NCI-H69 (cell line): ENCODE measurements around the gene ADCY1.

Source experiments
- DNase-seq: peaks from one replicate; lab custom pipeline; 2025; lab: John Stamatoyannopoulos, UW

ADCY1 gene

DNA sequence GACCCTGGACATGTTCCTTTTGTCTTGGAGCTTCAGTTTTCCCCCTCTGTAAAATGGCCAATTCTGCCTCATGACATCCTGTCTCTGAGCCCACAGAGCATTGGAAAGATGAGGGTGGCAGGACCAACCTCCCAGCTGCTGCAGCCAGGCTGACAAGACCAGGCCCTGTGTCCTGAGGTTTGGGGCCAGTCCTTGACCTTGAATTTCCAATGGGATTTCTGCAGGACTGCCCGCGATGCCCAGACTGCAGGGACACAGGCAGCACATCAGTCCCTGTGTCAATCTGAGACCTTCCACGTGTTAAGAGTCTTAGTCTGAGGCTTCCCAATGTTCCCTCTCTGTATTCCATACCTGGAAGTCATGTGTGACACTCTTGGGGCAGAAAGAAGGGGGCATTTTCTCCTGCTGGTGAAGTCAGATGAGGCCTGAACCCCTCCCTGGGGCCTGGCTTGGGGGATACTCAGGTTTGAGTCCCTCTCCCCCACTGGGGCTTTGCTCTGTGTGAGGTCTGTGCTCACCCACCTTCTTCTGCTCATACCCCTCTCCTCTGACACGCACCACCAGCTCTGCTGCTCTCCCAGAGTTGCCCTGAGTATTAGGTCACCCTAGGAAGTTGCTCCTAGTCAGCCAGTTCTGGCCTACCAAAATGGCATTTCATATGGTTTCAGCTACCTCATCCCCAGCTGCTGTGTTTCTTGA is 79.2 kb downstream of the ADCY1 start:
- no peak for DNase-seq

DNA sequence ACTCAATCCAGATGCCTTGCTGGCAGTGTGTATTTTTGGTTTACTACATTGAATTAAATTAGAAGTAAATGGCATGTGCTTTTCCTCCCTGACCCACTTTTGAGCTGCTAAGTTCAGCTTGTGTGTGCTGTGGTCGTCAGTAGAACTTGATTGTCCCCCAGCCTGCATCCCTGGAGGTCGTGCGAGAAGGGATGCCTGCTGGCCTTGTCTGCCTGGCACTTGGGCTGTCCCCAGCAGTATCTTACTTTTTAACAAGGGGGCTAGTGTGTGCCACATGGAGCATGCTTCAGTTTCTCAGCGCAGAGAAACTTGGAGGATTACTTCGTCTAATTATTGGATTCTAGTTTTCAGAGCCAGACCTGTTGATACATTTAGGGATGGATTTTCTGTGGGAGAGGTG is 80.2 kb downstream of the ADCY1 start:
- DNase-seq: no peak

DNA sequence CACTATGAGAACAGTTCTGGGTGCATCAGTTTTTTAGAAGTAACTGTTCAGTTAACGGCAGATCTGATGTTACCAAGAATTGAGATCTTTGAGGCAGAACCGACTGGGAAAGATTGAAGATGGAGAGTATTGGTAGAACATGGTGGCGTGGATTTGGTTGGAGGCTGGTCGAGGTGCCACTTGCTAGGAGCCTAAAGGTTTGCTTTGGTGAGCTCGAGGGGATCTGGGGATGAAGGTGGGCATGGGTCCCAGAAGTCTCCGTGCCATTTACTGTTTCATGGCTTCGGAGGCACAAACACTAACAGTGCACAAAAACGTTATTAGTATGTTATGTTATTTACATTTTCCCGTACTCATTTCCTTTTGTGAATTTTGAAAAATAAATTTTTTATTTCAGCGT is 81.4 kb downstream of the ADCY1 start:
- no peak for DNase-seq

DNA sequence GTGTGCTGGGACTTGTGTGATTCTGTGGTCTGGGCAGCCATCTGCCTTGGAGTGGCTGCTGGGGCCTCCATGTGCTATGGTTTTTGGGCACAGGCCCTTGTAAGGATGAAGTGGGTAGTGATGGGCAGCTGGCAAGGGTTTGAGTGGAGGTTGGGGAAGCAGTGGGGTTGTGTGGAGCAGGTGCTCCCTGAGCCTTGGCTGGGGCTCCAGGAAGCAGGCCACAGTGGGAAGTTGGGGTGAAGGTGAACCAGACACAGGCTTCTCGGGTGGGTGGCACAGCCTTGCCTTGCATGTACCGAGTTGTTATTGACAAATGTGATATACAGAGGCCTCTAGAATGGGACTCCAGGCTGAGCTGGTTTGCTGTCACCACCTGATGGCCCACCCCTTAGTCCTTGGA is 82.3 kb downstream of the ADCY1 start:
- no peak for DNase-seq

DNA sequence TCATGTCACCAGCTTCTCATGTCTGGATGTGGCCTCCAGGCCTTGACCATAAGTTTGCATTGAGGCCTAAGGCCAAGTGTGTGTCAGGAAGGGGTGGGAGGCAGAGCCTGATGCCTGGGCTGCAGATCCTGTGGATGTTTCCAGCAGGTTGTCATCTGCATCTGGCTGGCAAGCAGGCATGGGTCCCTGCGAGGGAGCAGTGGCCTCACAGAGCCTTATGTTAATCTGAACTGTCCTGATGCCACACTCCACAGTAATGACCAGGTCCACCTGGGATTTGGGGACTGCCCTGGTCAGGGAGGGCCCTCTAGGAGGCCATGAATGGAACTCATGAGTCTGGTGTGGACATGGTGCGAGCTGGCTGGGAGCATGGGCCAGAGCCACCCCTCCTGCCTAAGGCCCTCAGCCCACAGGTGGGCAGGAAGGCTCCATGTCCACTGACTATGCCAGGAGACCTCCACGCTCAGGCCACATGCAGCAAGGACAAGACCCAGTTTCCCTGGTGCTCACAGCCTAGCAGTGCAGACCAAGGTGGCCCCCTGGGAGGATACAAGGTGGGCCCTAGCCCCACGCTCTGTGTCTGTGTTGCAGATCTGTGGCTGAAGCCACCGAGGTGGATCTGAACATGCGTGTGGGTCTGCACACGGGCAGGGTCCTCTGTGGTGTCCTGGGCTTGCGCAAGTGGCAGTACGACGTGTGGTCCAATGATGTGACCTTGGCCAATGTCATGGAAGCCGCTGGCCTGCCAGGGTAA is 83.1 kb downstream of the ADCY1 start:
- no peak for DNase-seq

DNA sequence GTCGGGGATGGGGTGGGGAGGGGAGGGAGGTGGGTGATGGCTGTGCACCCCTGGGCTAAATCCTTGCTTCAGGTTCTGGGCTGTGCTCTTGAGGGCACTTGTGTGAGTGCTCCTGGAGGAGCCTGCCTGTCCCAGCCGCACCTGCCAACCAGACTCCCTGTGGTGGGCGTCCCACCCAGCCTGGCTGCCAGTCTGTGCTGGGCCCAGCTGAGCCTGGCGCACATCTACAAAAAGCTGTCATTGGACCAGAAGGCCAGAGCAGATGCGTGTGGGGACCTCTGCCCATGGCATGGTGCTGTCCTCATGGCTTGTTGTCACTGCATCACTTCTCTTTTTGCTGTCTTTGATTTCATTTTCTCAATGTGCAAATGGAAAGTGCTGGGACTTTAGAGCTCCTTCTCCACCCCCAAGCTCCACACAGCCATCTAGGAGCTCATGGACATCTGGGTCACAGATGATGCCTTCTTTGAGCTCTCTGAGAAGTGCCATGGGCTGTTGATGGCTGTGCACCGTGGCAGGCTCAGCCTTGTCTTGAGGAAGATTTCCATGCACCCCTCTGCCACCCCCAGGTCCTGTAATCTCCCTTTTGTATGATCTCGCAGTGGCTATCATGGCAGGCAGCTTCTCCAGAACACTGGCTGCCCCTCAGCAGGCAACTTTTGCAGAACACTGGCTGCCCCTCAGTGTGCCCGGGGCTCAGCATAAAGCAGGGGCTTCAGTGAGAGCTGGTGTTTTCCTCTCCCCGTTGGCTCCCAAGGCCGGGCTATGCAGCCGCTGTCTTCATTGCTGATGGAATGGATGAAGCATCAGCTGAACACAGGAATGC is 83.9 kb downstream of the ADCY1 start:
- DNase-seq: no peak

DNA sequence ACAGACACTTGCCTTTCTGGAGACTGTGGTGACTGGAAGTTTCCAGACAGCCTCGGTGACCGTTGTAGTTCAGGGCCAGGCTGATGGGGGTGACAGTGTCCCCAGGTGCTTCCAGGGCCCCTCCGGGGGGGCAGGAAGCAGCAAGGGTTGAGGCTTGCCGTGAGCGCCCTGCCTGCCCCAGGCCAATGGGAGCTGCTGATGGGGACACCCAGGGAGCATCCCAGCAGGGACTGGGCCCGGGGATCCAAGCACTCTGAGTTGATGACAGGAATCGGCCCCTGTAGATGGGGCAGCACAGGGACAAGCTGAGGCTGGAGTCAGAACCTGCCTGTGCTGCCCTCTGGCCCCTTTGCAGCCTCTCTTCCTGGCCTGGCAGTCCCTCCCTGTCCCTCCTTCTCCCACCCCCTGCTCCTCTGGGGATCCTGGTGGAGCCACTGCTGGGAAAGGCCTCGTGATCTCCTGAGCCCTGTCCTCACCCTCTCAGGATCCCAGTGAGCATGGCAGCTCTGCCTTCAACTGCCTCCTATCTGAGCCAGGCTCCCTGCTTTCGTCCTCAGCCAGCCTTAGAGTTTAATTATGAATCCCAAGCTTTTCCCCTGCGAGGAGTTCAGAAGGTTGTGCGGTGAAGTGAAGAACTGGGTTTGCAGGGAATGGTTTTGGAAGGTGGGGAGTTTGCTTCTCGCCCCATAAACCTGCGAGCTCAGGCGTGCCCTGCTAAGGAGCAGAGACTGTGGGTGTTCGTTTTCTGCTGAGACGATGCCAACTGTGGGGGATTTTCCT is 84.7 kb downstream of the ADCY1 start:
- DNase-seq: no peak

DNA sequence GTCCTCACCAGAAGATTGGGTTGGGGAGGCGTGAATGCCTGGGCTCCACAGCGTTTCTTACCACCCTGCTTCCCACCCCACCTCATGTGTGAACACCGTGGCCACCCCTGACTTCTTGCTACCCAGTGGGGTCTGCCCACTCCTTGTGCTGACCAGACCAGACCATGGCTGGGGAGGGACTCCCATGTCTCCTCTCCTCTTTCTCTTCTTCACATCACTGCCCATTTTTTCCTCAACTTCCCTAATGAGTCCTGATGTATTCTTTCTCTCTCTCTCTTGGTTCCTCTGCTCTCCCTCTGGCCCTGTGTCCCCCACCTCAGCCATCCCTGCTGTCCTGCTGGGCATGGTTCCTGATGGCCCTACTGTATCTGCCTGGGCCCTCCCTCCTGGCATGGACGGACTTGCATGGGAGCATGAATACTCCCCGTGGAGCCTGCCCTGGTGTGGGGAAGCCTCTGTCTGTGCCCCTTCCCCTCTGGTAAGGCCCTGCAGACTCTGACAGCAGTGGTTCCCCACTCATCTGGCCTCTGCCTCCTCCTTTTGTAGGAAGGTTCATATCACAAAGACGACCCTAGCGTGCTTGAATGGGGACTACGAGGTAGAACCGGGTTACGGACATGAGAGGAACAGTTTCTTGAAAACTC is 85.5 kb downstream of the ADCY1 start:
- no peak for DNase-seq

DNA sequence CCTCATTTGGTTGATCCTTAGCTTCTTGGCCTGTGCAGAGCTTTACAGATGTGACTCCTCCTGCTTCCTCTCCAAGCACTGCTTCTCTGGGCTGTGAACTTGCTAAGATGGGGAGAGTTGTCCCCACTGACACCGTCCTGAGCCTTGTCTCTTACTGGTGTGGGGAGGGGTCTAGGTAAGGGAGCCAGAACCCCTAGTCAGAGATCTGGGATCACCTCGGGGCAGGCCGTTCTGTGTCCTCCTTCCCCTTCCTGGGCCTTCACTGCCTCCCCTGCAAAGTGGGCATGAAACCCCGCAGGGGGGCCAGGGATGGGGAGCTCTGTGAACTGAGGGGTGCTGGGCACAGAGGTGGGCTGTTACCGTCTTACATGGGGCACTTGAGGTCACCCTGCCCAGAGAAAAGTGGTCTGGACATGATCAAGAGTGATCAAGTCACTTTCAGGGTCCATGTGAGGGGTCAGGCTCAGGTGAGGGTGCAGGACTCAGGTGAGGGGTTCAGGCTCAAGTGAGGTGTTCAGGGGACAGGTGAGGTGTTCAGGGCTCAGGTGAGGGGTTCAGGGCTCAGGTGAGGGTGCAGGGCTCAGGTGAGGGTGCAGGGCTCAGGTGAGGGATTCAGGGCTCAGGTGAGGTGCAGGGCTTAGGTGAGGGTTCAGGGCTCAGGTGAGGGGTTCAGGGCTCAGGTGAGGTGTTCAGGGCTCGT is 86.2 kb downstream of the ADCY1 start:
- DNase-seq: no peak

DNA sequence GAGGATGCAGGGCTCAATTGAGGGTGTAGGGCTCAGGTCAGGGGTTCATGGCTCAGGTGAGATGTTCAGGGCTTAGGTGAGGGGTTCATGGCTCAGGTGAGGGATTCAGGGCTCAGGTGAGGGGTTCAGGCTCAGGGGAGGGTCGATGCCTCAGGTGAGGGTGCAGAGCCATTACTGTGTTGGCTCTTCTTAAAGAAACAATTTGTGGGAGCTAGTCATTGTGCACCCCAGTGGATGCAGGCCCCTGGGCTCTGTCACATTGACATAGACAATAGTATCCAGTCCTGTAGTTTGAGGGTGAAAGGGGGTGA is 86.7 kb downstream of the ADCY1 start:
- no peak for DNase-seq

DNA sequence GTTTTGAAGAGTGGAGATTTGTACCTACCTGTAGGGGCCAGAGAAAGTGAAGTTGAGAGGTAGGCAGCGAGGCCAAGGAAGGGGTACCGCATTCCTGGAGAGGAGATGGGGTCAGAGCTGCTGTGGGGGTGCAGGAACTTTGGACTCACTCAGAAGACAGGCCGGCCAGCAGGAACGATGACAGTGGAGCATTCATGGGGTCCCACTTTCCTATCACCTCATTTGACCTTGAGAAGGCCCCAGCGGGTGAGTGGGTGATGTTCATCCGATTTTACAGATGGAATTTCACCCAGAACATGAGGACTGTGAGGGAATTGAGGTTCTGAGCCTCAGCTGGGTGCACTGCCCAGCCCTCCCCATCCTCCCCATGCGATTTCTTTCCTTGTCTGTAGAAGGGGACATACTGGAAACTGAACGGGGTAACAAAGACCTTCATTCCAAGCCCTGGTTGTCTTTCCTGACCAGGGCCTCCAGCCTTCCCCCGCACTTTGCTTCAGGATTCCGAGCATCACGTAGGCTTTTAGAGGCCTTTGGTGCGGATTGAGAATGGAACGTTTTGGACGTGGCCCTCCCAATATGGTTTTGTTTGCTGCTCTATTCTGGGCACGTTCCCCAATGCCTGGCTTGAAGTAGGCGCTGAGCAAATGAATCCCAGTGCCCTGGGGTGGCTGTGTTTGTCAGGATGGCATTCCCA is 87.3 kb downstream of the ADCY1 start:
- DNase-seq: no peak

DNA sequence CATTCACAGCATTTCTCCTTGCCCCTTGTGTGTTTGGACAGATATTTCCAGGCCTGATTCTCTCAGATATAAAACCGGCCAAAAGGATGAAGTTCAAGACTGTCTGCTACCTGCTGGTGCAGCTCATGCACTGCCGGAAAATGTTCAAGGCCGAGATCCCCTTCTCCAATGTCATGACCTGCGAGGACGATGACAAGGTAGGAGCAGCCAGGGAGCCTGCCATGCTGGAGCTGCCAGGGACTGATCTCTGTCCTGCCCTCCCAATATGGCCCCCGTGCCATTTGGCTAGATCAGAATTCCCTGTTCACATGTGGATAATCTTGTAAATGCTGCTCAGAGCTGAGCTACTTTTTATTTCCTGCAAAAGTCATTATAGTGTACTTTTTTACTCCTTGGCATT is 87.8 kb downstream of the ADCY1 start:
- DNase-seq: no peak

DNA sequence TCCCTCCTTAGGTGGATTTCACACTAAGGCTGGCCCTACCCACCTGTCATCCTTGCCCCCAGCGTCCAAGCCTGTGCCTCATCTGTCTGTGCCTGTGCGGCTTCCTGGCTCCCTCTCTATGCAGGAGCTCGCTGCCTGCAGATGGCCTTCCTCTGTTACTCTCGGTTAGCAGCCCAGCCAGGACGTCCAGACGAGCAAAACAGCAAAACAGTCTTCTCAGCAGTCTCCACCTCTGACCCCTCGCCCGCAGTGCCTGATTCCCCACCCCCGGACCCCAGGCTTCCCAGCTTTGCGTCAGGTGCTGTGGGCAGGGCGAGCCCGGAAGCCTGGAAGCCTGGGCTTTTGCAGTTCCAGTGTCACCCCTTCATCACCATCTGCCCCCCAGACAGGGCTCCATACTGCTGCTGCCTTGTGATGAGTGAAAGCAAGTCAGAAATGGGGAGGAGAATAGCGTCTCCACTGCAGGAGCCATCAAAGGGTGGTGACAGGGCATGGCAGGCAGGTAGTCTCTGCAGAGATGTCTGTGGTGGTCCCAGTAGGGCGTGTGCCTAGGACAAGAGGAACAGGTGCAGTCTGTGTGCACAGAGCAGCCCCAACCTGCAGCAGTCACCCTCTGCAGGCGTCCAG is 88.5 kb downstream of the ADCY1 start:
- DNase-seq: no peak

DNA sequence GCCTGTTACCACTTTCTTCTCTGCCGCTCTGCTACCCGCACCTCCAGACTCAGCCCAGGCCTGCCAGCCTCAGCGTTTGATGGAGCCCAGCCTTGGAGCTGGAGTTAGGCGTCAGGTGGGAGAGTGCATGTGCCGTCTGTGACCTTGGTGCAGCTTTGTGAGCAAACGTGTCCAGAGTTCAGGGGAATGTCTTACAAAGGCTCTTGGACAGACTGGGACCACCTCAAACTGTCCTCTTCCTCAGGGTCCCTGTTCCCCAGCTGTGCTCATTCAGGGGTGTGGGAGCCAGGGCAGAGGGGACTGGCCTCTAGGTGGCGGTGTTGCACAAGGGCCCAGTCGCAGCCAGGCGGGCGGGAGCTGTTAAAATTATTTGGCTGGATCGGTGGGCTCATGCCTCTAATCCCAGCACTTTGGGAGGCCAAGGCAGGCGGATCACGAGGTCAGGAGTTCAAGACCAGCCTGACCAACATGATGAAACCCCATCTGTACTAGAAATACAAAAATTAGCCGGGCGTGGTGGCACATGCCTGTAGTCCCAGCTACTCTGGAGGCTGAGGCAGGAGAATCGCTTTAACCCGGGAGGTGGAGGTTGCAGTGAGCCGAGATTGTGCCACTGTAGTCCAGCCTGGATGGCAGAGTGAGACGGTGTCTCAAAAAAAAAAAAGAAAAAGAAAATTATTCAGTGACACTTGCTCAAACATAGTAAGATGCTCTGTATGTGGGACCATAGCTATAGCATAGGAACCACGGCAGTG is 89.2 kb downstream of the ADCY1 start:
- peak; percentile 20 for DNase-seq

DNA sequence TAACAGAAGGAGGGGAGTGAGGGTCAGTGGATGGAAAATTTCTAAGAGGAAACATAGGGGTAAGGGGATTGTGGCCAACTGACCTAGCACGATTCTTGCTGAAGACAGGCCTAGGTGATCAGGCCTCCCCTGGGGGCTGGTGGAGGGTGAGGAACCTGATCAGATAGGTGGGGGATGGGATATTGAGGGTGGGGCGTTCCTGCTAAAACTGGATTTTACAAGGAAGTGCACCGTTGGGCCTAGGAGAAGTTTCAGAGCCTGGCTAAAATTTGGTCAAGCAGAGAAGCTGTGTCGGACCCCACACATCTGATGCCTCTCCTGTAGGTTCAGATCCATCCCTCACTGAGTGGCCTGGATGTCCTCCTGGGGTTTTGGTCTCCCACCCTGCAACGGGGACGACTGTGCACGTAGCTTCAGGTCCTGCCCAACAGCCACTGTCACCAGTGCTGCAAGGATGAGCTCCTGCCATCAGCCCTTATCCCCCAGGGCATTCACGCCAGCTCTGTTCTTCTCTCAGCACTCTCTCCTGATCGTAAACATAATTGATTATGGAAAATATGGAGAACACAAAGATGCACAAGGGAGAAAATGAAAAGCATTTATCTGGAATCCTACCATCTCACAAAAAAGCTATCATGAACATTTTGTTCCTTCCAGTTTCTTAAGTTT is 89.9 kb downstream of the ADCY1 start:
- peak; percentile 5 for DNase-seq

DNA sequence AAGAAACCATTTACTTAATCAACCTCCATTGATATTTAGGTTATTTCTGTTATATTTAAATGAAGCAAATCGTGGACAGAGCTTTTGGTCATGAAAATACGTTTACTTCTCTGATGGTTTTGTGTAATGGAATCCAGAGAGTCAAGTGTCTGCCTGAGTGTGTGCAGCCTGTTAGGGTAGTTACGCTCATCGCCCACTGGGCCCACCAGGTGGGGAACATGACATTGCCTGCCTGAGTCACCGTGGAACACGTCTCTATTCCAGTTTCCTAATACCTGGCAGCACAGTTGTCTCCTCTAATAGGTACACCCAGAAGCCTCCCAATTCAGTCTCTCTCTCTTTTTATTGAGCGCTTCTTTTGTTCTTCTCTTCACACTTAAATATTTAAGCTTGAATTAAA is 91.0 kb downstream of the ADCY1 start:
- no peak for DNase-seq

DNA sequence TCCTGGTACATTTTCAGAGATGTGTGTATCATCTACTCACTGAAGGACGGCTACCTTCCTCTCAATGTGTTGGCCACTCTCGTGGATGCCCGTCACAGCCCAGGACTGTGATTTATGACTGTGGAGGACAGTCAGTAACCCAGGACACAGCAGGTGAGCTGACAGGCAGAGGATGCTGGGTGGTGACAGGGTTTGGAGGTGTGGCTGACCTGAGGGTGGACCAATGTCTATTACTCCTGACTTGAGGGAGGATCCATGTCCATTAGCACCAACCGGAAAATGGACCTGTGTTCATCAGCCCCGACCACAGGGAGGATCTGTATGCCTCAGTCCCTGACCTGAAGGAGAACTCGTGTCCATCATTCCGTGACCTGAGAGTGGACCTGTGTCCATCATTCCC is 96.1 kb downstream of the ADCY1 start:
- DNase-seq: no peak

DNA sequence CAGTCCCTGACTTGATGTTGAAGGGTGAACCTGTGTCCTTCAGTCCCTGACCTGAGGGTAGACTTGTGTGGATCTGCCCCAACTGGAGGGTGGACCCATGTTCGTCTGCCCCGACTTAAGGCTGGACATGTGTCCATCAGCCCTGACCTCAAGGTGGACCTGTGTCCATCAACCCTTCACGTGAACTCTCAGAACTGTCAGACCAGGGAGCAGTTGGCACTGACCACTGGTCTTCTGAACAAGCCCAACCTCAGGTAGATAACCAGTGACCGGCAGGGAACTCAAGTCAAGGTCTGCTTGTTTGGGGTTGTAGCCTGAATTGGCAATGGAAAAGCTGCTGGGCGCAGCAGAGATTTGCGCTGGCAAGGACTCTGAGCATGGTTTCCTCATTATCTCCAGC is 96.5 kb downstream of the ADCY1 start:
- DNase-seq: no peak
